ENCODE measurements around the gene ALDOC. TPM values are rescaled to one million over a fixed set of nuclear protein-coding genes. Genes with fewer than 3 reads are reported as not detected.
A peak's percentile ranks its signal among the peaks of the same experiment; 100 is the strongest.

Gene ALDOC
- total RNA-seq, 2 experiments from 2014 or later = 46.2 to 62.4 TPM

DNA sequence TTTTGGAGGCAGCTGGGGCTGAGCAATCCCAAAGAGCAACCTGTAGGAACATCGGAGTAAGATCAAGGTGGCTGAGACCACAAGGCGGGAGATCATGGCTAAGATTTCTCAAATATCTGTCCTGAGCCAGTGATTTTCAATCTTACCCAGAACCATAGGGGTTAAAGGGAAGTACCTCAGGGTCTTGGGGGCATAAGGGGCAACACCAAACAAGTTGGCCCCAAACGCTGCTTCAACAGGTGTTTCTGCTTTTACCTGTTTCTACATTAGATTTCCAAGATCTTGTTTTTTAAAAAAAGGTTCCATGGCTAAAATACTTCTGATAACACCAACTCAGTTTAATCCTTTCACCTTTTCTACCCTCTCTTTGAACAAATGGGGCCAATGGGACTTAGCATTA lies 21.7 kb downstream of the ALDOC start:
- Histone ChIP-seq H3K36me3 (ENCODE audit: insufficient read depth, low read length) (peaks cover 47% of the 10 kb centered on the region; the same call in 1 of the 2 replicates), H3K79me2 (ENCODE audit: insufficient read depth, low read depth, low read length) (no peaks in the 10 kb centered on the region), H2AFZ (ENCODE audit: low read length) (no peak overlapping the region), H3K27ac (ENCODE audit: low read depth, low read length, poor library complexity, severe bottlenecking) (no peak overlapping the region), H4K20me1 (ENCODE audit: insufficient read depth, low read length) (no peaks in the 10 kb centered on the region), H3K9me3 (ENCODE audit: low read length) (no peaks in the 10 kb centered on the region), H3K4me2 (ENCODE audit: low read length) (no peak overlapping the region), H3K4me1 (ENCODE audit: insufficient read depth, low read length, poor library complexity, severe bottlenecking) (peaks cover 15% of the 10 kb centered on the region), H3K4me3 (ENCODE audit: low read depth, low read length, poor library complexity, severe bottlenecking) (no peak overlapping the region), H3K9me2 (ENCODE audit: insufficient read depth, low read length) (no peaks in the 10 kb centered on the region)
- intact Hi-C loops (cut with micrococcal nuclease; ENCODE audit: unreplicated experiment) = no loop called here
- ChIA-PET POLR2A (no interaction called here), CTCF (ENCODE audit: unreplicated experiment) (no interaction called here)
- DNase-seq (ENCODE audit: low spot score) = no peak
- TF ChIP-seq EZH2phosphoT487 (IDR thresholded peaks at IDR 0.05; ENCODE audit: borderline replicate concordance, low read depth, low read length) = no peak
- TF ChIP-seq, protein P1, sequence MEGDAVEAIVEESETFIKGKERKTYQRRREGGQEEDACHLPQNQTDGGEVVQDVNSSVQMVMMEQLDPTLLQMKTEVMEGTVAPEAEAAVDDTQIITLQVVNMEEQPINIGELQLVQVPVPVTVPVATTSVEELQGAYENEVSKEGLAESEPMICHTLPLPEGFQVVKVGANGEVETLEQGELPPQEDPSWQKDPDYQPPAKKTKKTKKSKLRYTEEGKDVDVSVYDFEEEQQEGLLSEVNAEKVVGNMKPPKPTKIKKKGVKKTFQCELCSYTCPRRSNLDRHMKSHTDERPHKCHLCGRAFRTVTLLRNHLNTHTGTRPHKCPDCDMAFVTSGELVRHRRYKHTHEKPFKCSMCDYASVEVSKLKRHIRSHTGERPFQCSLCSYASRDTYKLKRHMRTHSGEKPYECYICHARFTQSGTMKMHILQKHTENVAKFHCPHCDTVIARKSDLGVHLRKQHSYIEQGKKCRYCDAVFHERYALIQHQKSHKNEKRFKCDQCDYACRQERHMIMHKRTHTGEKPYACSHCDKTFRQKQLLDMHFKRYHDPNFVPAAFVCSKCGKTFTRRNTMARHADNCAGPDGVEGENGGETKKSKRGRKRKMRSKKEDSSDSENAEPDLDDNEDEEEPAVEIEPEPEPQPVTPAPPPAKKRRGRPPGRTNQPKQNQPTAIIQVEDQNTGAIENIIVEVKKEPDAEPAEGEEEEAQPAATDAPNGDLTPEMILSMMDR (conservative IDR thresholded peaks at IDR 0.05; ENCODE audit: low read length) = no peak
- BruUV-seq (replicated peaks) = no TSS peak

DNA sequence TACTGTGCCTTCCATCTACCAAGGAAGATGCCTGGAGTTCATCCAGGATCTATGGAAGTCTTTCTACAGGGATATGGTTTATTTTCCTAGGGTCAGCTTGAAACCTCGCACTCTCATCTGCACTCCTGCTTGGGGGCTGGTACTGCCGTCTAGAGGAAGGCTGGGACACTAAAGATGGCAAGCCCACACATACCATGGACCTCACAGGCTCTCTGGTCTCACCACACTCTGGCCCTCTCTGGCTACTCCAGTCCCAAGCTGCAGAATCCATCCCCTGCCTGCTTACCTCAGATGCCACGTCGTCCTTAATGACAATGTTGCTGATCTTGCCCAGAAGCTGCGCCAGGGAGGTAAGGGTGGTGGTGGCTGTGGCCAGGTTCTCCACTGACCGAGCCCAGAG lies 22.1 kb downstream of the ALDOC start:
- H3K27ac ChIP-seq (ENCODE audit: low read depth, low read length, poor library complexity, severe bottlenecking) = no peak overlapping the region
- no peak overlapping the region for H3K4me3 ChIP-seq (ENCODE audit: low read depth, low read length, poor library complexity, severe bottlenecking)
- H3K4me2 ChIP-seq (ENCODE audit: low read length) = no peak overlapping the region
- peaks cover 20% of the 10 kb centered on the region for H3K4me1 ChIP-seq (ENCODE audit: insufficient read depth, low read length, poor library complexity, severe bottlenecking)
- H4K20me1 ChIP-seq (ENCODE audit: insufficient read depth, low read length) = no peaks in the 10 kb centered on the region
- DNase-seq (ENCODE audit: low spot score) = no peak
- no peaks in the 10 kb centered on the region for H3K9me3 ChIP-seq (ENCODE audit: low read length)
- POLR2A ChIA-PET = no interaction called here
- peaks cover 43% of the 10 kb centered on the region; the same call in 1 of the 2 replicates for H3K36me3 ChIP-seq (ENCODE audit: insufficient read depth, low read length)
- no peaks in the 10 kb centered on the region for H3K79me2 ChIP-seq (ENCODE audit: insufficient read depth, low read depth, low read length)
- BruUV-seq (replicated peaks) = no TSS peak
- CTCF ChIA-PET (ENCODE audit: unreplicated experiment) = no interaction called here
- intact Hi-C loops (cut with micrococcal nuclease; ENCODE audit: unreplicated experiment) = loop anchor here (5.0 kb wide), 1 partner anchor 58 kb away; the partner anchor contains the start of gene RSKR
- no peaks in the 10 kb centered on the region for H3K9me2 ChIP-seq (ENCODE audit: insufficient read depth, low read length)
- H2AFZ ChIP-seq (ENCODE audit: low read length) = no peak overlapping the region
- TF ChIP-seq EZH2phosphoT487 (IDR thresholded peaks at IDR 0.05; ENCODE audit: borderline replicate concordance, low read depth, low read length) = no peak
- TF ChIP-seq, protein P1 (conservative IDR thresholded peaks at IDR 0.05; ENCODE audit: low read length) = no peak

DNA sequence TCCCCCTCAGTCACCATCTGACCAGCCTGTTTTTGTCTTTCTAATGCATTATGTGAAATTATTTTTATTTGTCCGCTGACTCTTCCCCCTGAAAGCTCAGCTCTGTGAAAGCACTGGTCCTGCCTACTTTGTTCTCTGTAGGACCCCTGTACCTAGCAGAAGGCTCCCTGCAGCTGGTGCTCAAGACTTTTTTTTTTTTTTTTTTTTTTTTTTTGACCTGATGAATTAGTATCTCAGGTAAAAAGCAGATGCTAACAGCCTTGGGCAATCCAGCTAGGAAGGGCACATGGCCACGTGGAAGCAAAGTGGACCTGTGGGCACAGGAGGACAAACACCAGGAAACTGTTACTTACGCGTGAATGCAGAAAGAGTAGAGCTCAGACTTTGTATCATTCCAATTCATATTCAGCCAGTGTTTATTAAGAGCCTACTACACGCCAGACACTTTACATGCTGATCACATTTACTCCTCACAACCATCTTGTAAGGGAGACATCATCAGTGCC lies 23.6 kb downstream of the ALDOC start:
- CTCF ChIA-PET (ENCODE audit: unreplicated experiment) = no interaction called here
- Histone ChIP-seq H4K20me1 (ENCODE audit: insufficient read depth, low read length) (no peaks in the 10 kb centered on the region), H3K4me1 (ENCODE audit: insufficient read depth, low read length, poor library complexity, severe bottlenecking) (peaks cover 26% of the 10 kb centered on the region), H3K4me3 (ENCODE audit: low read depth, low read length, poor library complexity, severe bottlenecking) (peak overlapping the region; percentile 73), H3K4me2 (ENCODE audit: low read length) (peak overlapping the region; percentile 72), H2AFZ (ENCODE audit: low read length) (no peak overlapping the region), H3K9me2 (ENCODE audit: insufficient read depth, low read length) (no peaks in the 10 kb centered on the region), H3K79me2 (ENCODE audit: insufficient read depth, low read depth, low read length) (no peaks in the 10 kb centered on the region), H3K27ac (ENCODE audit: low read depth, low read length, poor library complexity, severe bottlenecking) (no peak overlapping the region), H3K9me3 (ENCODE audit: low read length) (no peaks in the 10 kb centered on the region), H3K36me3 (ENCODE audit: insufficient read depth, low read length) (peaks cover 37% of the 10 kb centered on the region; the same call in 1 of the 2 replicates)
- intact Hi-C loops (cut with micrococcal nuclease; ENCODE audit: unreplicated experiment) = loop anchor here (5.0 kb wide), 1 partner anchor 59 kb away; the partner anchor contains the start of gene RSKR
- POLR2A ChIA-PET = interaction anchor here (0.6 to 1.0 kb wide), 2 partner anchors 19 to 35 kb away, joined by 3 to 5 read pairs; no protein-coding TSS in a partner anchor
- DNase-seq (ENCODE audit: low spot score) = no peak
- no TSS peak for BruUV-seq (replicated peaks)
- TF ChIP-seq, protein P1 (conservative IDR thresholded peaks at IDR 0.05; ENCODE audit: low read length) = no peak
- TF ChIP-seq EZH2phosphoT487 (IDR thresholded peaks at IDR 0.05; ENCODE audit: borderline replicate concordance, low read depth, low read length) = no peak

All from OCI-LY7 (cell line).